ENCODE results near the gene PEX16.

PEX16 gene

GRCh38 chr11:45927332-45927683 lies 9.6 kb upstream of the PEX16 start:
- no peak for TF ChIP-seq CTCF (conservative IDR thresholded peaks at IDR 0.05; ENCODE audit: low read length)
- no peak for DNase-seq (ENCODE audit: low read depth)
- no peak overlapping the region for H3K4me3 ChIP-seq (ENCODE audit: low read length)

DNA sequence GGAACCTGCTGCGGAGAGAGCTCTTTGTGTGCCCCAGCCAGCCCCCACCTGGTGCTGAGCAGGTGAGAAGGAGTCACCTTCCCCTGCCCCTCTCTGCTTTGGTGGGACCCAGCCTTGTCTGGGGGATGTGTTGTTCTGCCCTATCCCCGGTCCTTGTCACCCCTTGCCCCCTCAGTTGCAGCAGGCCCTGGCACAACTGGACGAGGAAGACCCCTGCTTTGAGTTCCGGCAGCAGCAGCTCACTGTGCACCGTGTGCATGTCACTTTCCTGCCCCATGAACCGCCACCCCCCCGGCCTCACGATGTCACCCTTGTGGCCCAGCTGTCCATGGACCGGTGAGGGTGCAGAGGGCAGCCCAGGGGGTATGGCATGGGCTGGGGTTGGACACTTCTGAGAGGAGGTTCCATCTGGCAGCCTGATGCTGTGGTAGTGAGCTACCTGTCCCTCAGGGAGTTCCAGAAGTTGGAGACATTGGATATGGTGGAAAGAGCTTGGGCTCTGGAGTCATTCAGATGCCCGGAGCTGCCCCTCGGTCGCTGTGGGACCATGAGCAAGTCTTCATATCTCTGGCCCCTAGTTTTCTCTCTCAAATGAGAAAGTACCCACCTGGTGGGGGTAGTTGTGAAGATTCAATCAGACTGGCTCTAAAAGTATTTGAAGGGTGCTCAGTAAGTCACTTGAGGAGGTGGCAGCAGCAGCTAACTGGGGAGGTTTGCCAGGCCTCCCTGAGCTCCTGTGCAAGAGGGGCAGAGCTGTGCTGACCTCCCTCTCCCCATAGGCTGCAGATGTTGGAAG lies 9.1 kb upstream of the PEX16 start:
- H3K4me3 ChIP-seq (ENCODE audit: low read length), result no peak overlapping the region
- no peak for DNase-seq (ENCODE audit: low read depth)
- no peak for TF ChIP-seq CTCF (conservative IDR thresholded peaks at IDR 0.05; ENCODE audit: low read length)

DNA sequence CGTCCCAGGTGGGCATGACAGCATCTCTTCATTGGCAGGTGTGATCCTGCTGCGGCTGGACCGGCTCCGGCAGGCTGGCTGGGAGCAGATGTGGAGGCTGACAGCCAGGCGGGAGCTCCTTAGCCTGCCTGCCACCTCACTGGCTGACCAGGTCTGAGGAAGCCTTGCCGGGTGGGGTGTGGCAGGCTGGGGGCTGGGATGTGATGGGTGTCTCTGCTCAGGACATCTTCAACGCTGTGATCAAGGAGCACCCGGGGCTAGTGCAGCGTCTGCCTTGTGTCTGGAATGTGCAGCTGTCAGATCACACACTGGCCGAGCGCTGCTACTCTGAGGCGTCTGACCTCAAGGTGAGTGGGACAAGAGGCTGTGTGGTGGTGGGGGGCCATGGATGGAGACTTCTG lies 8.3 kb upstream of the PEX16 start:
- no peak overlapping the region for H3K4me3 ChIP-seq (ENCODE audit: low read length)
- no peak for DNase-seq (ENCODE audit: low read depth)
- no peak for TF ChIP-seq CTCF (conservative IDR thresholded peaks at IDR 0.05; ENCODE audit: low read length)

DNA sequence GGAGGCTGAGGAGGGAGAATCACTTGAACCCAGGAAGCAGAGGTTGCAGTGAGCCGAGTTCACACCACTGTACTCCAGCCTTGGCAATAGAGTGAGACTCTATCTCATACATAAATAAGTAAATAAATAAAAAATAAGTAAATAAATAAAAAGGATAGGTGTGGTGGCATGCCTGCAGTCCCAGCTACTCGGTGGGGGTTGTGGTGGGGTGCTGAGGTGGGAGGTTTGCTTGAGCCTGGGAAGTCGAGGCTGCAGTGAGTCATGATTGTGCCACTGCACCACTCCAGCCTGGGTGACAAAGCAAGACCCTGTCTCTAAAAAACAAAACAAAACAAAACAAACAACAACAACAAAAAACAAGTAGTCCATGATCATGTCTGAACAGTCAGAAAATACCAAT lies 7.9 kb upstream of the PEX16 start:
- DNase-seq (ENCODE audit: low read depth), result no peak
- no peak for TF ChIP-seq CTCF (conservative IDR thresholded peaks at IDR 0.05; ENCODE audit: low read length)
- H3K4me3 ChIP-seq (ENCODE audit: low read length), result no peak overlapping the region

GRCh38 chr11:45924927-45925326 lies 7.2 kb upstream of the PEX16 start:
- no peak overlapping the region for H3K4me3 ChIP-seq (ENCODE audit: low read length)
- no peak for TF ChIP-seq CTCF (conservative IDR thresholded peaks at IDR 0.05; ENCODE audit: low read length)

GRCh38 chr11:45924036-45924915 lies 6.6 kb upstream of the PEX16 start:
- H3K4me3 ChIP-seq (ENCODE audit: low read length), result no peak overlapping the region
- DNase-seq (ENCODE audit: low read depth), result no peak
- no peak for TF ChIP-seq CTCF (conservative IDR thresholded peaks at IDR 0.05; ENCODE audit: low read length)

More at GRCh38 chr11:45924927-45925326, 7.2 kb upstream of the PEX16 start:
- no peak for DNase-seq (ENCODE audit: low read depth)

Data from AG10803 (cell line).